Skeletal muscle cell (primary cell): ENCODE data around the gene SMG6.

Experiments
- DNase-seq: peaks from one replicate; pipeline ENCODE4 v3.0.0-alpha.2; 2010; ENCODE audit warnings: low read depth
- H3K4me3 ChIP-seq: 2 replicates; pipeline ENCODE4 v1.5.1; 2011; ENCODE audit warnings: low read depth, mild to moderate bottlenecking, control low read depth, low read length, moderate library complexity

SMG6 gene

GRCh38 chr17:2093349-2093748 lies 210.2 kb downstream of the SMG6 start:
- no peak overlapping the region for H3K4me3 ChIP-seq
- no peak for DNase-seq

GRCh38 chr17:2092253-2092652 lies 211.3 kb downstream of the SMG6 start:
- no peak overlapping the region for H3K4me3 ChIP-seq

GRCh38 chr17:2090804-2091534 lies 212.6 kb downstream of the SMG6 start:
- peak; percentile 92 for DNase-seq
- H3K4me3 ChIP-seq = no peak overlapping the region

More at GRCh38 chr17:2092253-2092652, 211.3 kb downstream of the SMG6 start:
- no peak for DNase-seq

GRCh38 chr17:2090210-2090641 lies 213.4 kb downstream of the SMG6 start:
- H3K4me3 ChIP-seq = no peak overlapping the region
- no peak for DNase-seq

GRCh38 chr17:2089021-2089422 lies 214.6 kb downstream of the SMG6 start:
- peak overlapping the region; percentile 24 for H3K4me3 ChIP-seq
- no peak for DNase-seq

GRCh38 chr17:2087597-2088211 lies 215.9 kb downstream of the SMG6 start:
- DNase-seq = no peak
- H3K4me3 ChIP-seq = no peak overlapping the region

- no peak for DNase-seq
- H3K4me3 ChIP-seq = no peak overlapping the region
Measured at GRCh38 chr17:2086306-2086705, 217.3 kb downstream of the SMG6 start.

GRCh38 chr17:2085648-2085949 lies 218.0 kb downstream of the SMG6 start:
- DNase-seq = no peak
- no peak overlapping the region for H3K4me3 ChIP-seq

GRCh38 chr17:2084766-2085647 lies 218.6 kb downstream of the SMG6 start:
- peak; percentile 87 for DNase-seq
- no peak overlapping the region for H3K4me3 ChIP-seq

- no peak overlapping the region for H3K4me3 ChIP-seq
- DNase-seq = no peak
Measured at GRCh38 chr17:2084036-2084765, 219.4 kb downstream of the SMG6 start.

- no peak overlapping the region for H3K4me3 ChIP-seq
- no peak for DNase-seq
Measured at GRCh38 chr17:2083613-2084035, 220.0 kb downstream of the SMG6 start.

- H3K4me3 ChIP-seq = no peak overlapping the region
- DNase-seq = no peak
Measured at GRCh38 chr17:2082003-2082781, 221.4 kb downstream of the SMG6 start.

- no peak overlapping the region for H3K4me3 ChIP-seq
- no peak for DNase-seq
Measured at GRCh38 chr17:2081564-2081963, 222.0 kb downstream of the SMG6 start.

- H3K4me3 ChIP-seq = no peak overlapping the region
- DNase-seq = no peak
Measured at GRCh38 chr17:2077040-2077439, 226.5 kb downstream of the SMG6 start.

GRCh38 chr17:2076087-2076984 lies 227.2 kb downstream of the SMG6 start:
- no peak for DNase-seq
- no peak overlapping the region for H3K4me3 ChIP-seq

GRCh38 chr17:2075336-2076086 lies 228.1 kb downstream of the SMG6 start:
- H3K4me3 ChIP-seq = no peak overlapping the region
- DNase-seq = no peak

GRCh38 chr17:2074919-2075318 lies 228.7 kb downstream of the SMG6 start:
- no peak for DNase-seq
- H3K4me3 ChIP-seq = no peak overlapping the region
